Activated T-helper 1 cell treated with anti-CD3 and anti-CD28 coated beads, Interleukin-12 subunit alpha, Interleukin-12 subunit beta, Interleukin-2, Interleukin-4 antibody, amounts not matched to agents 30 ng/mL and 10 ng/mL and 1 ng/mL, durations not matched to agents 14 hours and 24 hours and 36 hours (primary cell): Measurements from ENCODE around the gene PIAS4. TPM values are rescaled to one million over a fixed set of nuclear protein-coding genes. Genes with fewer than 3 reads are reported as not detected.
"Not testable (repeated sequence)": the region's sequence is repeated elsewhere in the genome, so short reads cannot be mapped to it uniquely, and the experiment has no call there.

ENCODE experiments used
- DNase-seq: peaks from one replicate; pipeline ENCODE4 v3.0.0; 2021; ENCODE audit warnings: low spot score
- H3K27ac Mint-ChIP-seq: one replicate; pipeline ENCODE4 v1.8.0; 2021; ENCODE audit warnings: mild to moderate bottlenecking, mixed read lengths
- H3K27me3 Mint-ChIP-seq: one replicate; pipeline ENCODE4 v1.8.0; 2022; ENCODE audit warnings: mild to moderate bottlenecking, moderate library complexity, mixed read lengths; ENCODE audit not compliant: insufficient read depth
- H3K36me3 Mint-ChIP-seq: one replicate; pipeline ENCODE4 v1.8.0; 2021; ENCODE audit warnings: low read depth, mixed read lengths
- H3K4me1 Mint-ChIP-seq: one replicate; pipeline ENCODE4 v1.8.0; 2021; ENCODE audit warnings: low read depth, mixed read lengths
- H3K4me3 Mint-ChIP-seq: one replicate; pipeline ENCODE4 v1.8.0; 2021; ENCODE audit warnings: mild to moderate bottlenecking, moderate library complexity, mixed read lengths
- H3K9me3 Mint-ChIP-seq: one replicate; pipeline ENCODE4 v1.8.0; 2021; ENCODE audit warnings: mixed read lengths
- intact Hi-C: fragments of 100-400 bp; cut with micrococcal nuclease; formaldehyde crosslinking; loops from one replicate; pipeline ENCODE4 v1.15.1; 2024
- total RNA-seq: library from RNA; stranded (reverse); gene quantifications from 2 replicates; pipeline ENCODE4 v1.2.3, GENCODE V29; 2022

PIAS4 gene
- total RNA-seq, 1 donor from 2014 or later: 41.0 TPM

GRCh38 chr19:3987619-3988371 lies 19.7 kb upstream of the PIAS4 start:
- peak overlapping the region; percentile 80 for H3K4me3 Mint-ChIP-seq
- peak; percentile 84 for DNase-seq

DNA sequence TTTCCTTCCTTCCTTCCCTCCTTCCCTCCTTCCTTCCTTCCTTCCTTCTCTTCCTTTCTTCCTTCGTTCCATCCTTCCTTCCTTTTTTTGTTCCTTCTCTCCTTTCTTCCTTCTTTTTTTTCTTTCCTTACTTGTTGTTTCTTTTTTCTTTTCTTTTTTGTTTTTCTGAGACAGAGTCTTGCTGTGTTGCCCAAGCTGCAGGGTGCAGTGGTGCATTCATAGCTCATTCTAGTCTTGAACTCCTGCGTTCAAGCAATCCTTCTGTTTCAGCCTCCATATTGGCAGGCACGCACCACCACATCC lies 16.8 kb upstream of the PIAS4 start:
- DNase-seq: no peak
- Mint-ChIP-seq H3K4me1 (peaks cover 24% of the 10 kb centered on the region), H3K36me3 (no peaks in the 10 kb centered on the region), H3K27ac (peak overlapping the region; percentile 75), H3K27me3 (peaks cover 2% of the 10 kb centered on the region), H3K9me3 (no peaks in the 10 kb centered on the region), H3K4me3 (peak overlapping the region; percentile 58)
- intact Hi-C loops: loop anchor here (1.0 kb wide), 4 partner anchors 17 to 214 kb away; partner anchors contain the start of genes ANKRD24, PIAS4, SIRT6 and ZBTB7A

More at GRCh38 chr19:3987619-3988371, 19.7 kb upstream of the PIAS4 start:
- intact Hi-C loops: loop anchor here (2.0 kb wide), 3 partner anchors 137 to 483 kb away; partner anchors contain the start of genes HMG20B and MAP2K2
- Mint-ChIP-seq H3K27ac (peak overlapping the region; percentile 78), H3K36me3 (peaks cover 22% of the 10 kb centered on the region), H3K9me3 (no peaks in the 10 kb centered on the region), H3K4me1 (peaks cover 45% of the 10 kb centered on the region), H3K27me3 (peaks cover 2% of the 10 kb centered on the region)

DNA sequence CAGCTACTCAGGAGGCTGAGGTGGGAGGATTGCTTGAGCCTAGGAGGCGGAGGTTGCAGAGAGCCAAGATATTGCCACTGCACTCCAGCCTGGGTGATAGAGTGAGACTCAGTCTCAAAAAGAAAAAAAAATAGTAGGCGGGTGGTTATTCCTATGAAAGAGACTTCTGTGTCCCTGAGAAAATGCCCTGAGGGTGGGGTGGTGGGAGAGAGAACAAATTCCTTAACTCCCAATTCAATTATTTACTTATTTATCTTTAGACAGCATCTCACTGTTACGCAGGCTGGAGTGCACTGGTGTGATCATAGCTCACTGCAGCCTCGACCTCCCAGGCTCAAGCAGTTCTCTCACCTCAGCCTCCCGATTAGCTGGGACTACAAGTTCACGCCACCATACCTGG lies 11.9 kb upstream of the PIAS4 start:
- no peaks in the 10 kb centered on the region for H3K36me3 Mint-ChIP-seq
- H3K4me3 Mint-ChIP-seq: no peak overlapping the region
- H3K27me3 Mint-ChIP-seq: no peaks in the 10 kb centered on the region
- H3K4me1 Mint-ChIP-seq: peaks cover 9% of the 10 kb centered on the region
- no peaks in the 10 kb centered on the region for H3K9me3 Mint-ChIP-seq
- intact Hi-C loops: no loop called here
- no peak for DNase-seq
- H3K27ac Mint-ChIP-seq: no peak overlapping the region

- H3K27me3 Mint-ChIP-seq, intact Hi-C loops, H3K4me3 Mint-ChIP-seq, H3K36me3 Mint-ChIP-seq, H3K27ac Mint-ChIP-seq, H3K9me3 Mint-ChIP-seq, DNase-seq, H3K4me1 Mint-ChIP-seq: not testable (repeated sequence)
Measured at GRCh38 chr19:3998667-3999412, 8.7 kb upstream of the PIAS4 start.

DNA sequence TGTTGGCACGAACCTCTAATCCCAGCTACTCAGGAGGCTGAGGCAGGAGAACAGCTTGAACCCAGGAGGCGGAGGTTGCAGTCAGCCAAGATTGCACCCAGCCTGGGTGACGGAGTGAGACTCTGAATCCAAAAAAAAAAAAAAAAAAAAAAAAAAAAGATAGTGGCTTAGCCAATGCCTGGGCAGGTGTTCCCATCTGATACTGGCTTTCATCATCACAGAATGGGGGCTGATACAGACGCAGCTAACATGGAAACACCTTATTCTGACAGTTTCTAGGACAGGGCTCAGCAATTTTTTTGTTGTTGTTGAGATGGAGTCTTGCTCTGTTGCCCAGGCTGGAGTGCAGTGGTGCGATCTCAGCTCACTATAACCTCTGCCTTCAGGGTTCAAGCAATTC lies 6.7 kb upstream of the PIAS4 start:
- H3K36me3 Mint-ChIP-seq, H3K4me3 Mint-ChIP-seq, H3K9me3 Mint-ChIP-seq, H3K27me3 Mint-ChIP-seq, DNase-seq, H3K4me1 Mint-ChIP-seq, intact Hi-C loops, H3K27ac Mint-ChIP-seq: not testable (repeated sequence)

- Mint-ChIP-seq H3K4me3 (peak overlapping the region; percentile 65), H3K4me1 (peaks cover 18% of the 10 kb centered on the region)
- intact Hi-C loops, H3K9me3 Mint-ChIP-seq, DNase-seq, H3K36me3 Mint-ChIP-seq, H3K27me3 Mint-ChIP-seq, H3K27ac Mint-ChIP-seq: not testable (repeated sequence)
Measured at GRCh38 chr19:4005436-4005835, 2.1 kb upstream of the PIAS4 start.

GRCh38 chr19:4007836-4008539 lies 452 bp downstream of the PIAS4 start:
- intact Hi-C loops: loop anchor here (1.0 to 2.0 kb wide), 7 partner anchors 18 to 502 kb away; partner anchors contain the start of genes DAPK3, FZR1, YJU2 and ZBTB7A
- Mint-ChIP-seq H3K9me3 (no peaks in the 10 kb centered on the region), H3K36me3 (peaks cover 9% of the 10 kb centered on the region), H3K27ac (peak overlapping the region; percentile 84), H3K4me1 (peaks cover 18% of the 10 kb centered on the region), H3K27me3 (no peaks in the 10 kb centered on the region), H3K4me3 (peak overlapping the region; percentile 90)
- DNase-seq: peak; percentile 12

GRCh38 chr19:4009990-4010807 lies 2.7 kb downstream of the PIAS4 start:
- intact Hi-C loops: no loop called here
- H3K27ac Mint-ChIP-seq: no peak overlapping the region
- H3K9me3 Mint-ChIP-seq: no peaks in the 10 kb centered on the region
- peak overlapping the region; percentile 7 for H3K4me3 Mint-ChIP-seq
- no peaks in the 10 kb centered on the region for H3K27me3 Mint-ChIP-seq
- H3K36me3 Mint-ChIP-seq: peaks cover 12% of the 10 kb centered on the region
- H3K4me1 Mint-ChIP-seq: peaks cover 18% of the 10 kb centered on the region
- no peak for DNase-seq

GRCh38 chr19:4010808-4011110 lies 3.2 kb downstream of the PIAS4 start:
- peaks cover 18% of the 10 kb centered on the region for H3K4me1 Mint-ChIP-seq
- no peak for DNase-seq
- H3K9me3 Mint-ChIP-seq: no peaks in the 10 kb centered on the region
- H3K27me3 Mint-ChIP-seq: no peaks in the 10 kb centered on the region
- intact Hi-C loops: no loop called here
- no peak overlapping the region for H3K27ac Mint-ChIP-seq
- H3K4me3 Mint-ChIP-seq: no peak overlapping the region
- H3K36me3 Mint-ChIP-seq: peaks cover 12% of the 10 kb centered on the region

DNA sequence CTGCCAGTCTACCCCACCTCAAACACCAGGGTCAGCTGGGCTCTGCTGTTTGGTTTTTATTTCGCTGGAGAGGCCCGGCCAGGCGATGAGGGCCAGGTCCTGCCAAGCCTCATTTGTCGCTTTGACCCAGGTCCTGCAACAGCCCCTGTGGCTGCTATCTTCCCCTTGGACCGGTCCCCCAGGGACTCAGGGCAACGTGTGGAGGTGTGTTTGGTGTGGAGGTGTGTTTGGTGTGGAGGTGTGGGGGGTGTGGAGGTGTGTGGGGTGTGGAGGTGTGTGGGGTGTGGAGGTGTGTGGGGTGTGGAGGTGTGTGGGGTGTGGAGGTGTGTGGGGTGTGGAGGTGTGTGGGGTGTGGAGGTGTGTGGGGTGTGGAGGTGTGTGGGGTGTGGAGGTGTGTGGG lies 3.9 kb downstream of the PIAS4 start:
- H3K9me3 Mint-ChIP-seq, H3K27ac Mint-ChIP-seq, H3K27me3 Mint-ChIP-seq, DNase-seq, H3K4me3 Mint-ChIP-seq, intact Hi-C loops: not testable (repeated sequence)
- H3K36me3 Mint-ChIP-seq: peaks cover 14% of the 10 kb centered on the region
- peaks cover 18% of the 10 kb centered on the region for H3K4me1 Mint-ChIP-seq

DNA sequence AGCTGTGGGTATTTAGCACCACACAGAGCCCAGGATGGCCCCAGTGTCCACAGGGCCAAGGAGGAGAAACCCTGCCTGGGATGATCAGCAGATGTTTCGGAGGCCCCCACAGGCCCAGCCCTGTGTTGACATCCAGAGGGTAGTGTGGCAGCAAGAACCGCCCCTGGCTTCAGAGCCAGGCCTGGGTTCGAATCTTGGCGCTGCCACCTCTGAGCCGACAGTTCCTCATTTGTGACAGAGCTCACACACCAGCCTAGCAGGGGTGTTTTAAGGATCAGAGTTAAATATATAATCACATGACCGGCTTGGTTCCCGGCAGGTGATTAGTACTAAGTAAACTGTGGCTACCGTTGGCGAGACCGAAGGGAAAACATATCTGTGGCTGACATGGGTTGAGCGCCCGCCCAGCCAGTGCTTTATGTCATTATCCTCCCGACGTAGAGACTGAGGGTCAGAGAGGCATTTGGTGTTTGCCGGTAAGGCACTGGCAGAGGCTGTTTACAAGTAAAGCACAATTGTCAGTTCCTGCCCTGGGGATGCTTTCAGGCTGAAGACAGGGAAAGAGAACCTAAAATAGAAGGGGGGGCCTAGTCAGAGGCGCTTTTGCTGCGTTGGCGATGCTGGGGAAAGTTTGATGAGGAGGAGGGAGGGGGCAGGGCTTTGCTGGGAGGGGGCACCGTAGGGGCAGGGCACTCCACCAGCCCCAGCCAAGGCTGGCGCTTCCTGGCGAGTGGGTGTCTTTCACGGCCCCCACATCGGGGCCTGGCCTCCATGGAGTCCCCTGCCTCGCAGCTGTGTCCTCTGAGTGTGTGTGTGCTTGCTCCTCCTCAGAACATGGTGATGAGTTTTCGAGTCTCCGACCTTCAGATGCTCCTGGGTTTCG lies 4.8 kb downstream of the PIAS4 start:
- H3K4me3 Mint-ChIP-seq: no peak overlapping the region
- intact Hi-C loops: no loop called here
- no peak overlapping the region for H3K27ac Mint-ChIP-seq
- H3K9me3 Mint-ChIP-seq: no peaks in the 10 kb centered on the region
- H3K27me3 Mint-ChIP-seq: no peaks in the 10 kb centered on the region
- H3K4me1 Mint-ChIP-seq: peaks cover 18% of the 10 kb centered on the region
- H3K36me3 Mint-ChIP-seq: peaks cover 15% of the 10 kb centered on the region
- no peak for DNase-seq
